ENCODE data around the gene ZFAND6.
"Not testable (repeated sequence)": the region's sequence is repeated elsewhere in the genome, so short reads cannot be mapped to it uniquely, and the experiment has no call there.

The ZFAND6 gene

GRCh38 chr15:80098341-80098740, 38.9 kb downstream of the ZFAND6 start:
- no peak overlapping the region for H3K4me3 ChIP-seq (ENCODE audit: low read depth, low read length)
- no peaks in the 10 kb centered on the region for H3K9me3 ChIP-seq (ENCODE audit: control insufficient read depth, insufficient read depth, low read depth, low read length)
- H3K27ac ChIP-seq (ENCODE audit: low read depth, low read length), result no peak overlapping the region
- H3K9ac ChIP-seq (ENCODE audit: low read length), result no peak overlapping the region
- no peaks in the 10 kb centered on the region for H3K27me3 ChIP-seq (ENCODE audit: control insufficient read depth, insufficient read depth, low read length)
- peaks cover 3% of the 10 kb centered on the region; the same call in 1 of the 2 replicates for H3K4me1 ChIP-seq (ENCODE audit: control insufficient read depth, insufficient read depth, low read length)
- H3K36me3 ChIP-seq (ENCODE audit: control insufficient read depth, insufficient read depth, low read length), result peaks cover 3% of the 10 kb centered on the region; the same call in 1 of the 2 replicates

DNA sequence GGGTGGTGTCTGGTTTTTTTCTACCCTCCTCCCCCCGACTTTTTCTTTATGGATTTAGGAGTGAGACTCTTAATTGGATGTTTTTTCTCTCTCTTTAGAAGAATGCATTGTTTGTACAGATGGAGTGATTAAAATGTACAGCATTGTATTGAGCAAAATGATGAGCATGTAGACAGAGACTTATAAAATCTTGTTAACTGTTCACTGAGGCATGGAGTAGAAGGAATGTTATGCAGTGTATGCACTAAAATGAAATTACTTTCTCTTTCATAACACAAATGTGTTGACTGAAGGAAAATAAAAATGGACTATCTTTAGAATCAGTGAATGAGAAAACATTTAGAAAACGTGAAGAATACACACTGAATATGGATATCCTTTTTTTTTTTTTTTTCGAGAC, 39.8 kb downstream of the ZFAND6 start:
- Histone ChIP-seq H3K4me3 (ENCODE audit: low read depth, low read length) (no peak overlapping the region), H3K27ac (ENCODE audit: low read depth, low read length) (no peak overlapping the region), H3K4me1 (ENCODE audit: control insufficient read depth, insufficient read depth, low read length) (no peaks in the 10 kb centered on the region), H3K36me3 (ENCODE audit: control insufficient read depth, insufficient read depth, low read length) (peaks cover 3% of the 10 kb centered on the region; the same call in 1 of the 2 replicates), H3K9me3 (ENCODE audit: control insufficient read depth, insufficient read depth, low read depth, low read length) (no peaks in the 10 kb centered on the region), H3K27me3 (ENCODE audit: control insufficient read depth, insufficient read depth, low read length) (no peaks in the 10 kb centered on the region), H3K9ac (ENCODE audit: low read length) (no peak overlapping the region)

DNA sequence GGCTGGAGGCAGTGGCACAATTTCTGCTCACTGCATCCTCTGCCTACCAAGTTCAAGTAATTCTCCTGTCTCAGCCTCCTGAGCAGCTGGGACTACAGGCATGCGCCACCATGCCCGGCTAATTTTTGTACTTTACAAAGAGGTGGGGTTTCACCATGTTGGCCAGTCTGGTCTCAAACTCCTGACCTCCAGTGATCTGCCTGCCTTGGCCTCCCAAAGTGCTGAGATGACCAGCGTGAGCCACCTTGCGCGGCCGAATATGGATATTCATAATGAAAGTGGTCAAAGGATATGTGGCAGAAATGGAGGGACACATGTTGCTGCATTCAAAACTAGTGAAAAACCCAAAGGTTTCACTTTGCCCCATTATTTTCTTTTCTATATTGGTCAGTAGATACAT, 40.2 kb downstream of the ZFAND6 start:
- not testable (repeated sequence) for H3K36me3 ChIP-seq (ENCODE audit: control insufficient read depth, insufficient read depth, low read length); H3K9me3 ChIP-seq (ENCODE audit: control insufficient read depth, insufficient read depth, low read depth, low read length); H3K4me3 ChIP-seq (ENCODE audit: low read depth, low read length); H3K27ac ChIP-seq (ENCODE audit: low read depth, low read length); H3K27me3 ChIP-seq (ENCODE audit: control insufficient read depth, insufficient read depth, low read length); H3K9ac ChIP-seq (ENCODE audit: low read length); H3K4me1 ChIP-seq (ENCODE audit: control insufficient read depth, insufficient read depth, low read length)

DNA sequence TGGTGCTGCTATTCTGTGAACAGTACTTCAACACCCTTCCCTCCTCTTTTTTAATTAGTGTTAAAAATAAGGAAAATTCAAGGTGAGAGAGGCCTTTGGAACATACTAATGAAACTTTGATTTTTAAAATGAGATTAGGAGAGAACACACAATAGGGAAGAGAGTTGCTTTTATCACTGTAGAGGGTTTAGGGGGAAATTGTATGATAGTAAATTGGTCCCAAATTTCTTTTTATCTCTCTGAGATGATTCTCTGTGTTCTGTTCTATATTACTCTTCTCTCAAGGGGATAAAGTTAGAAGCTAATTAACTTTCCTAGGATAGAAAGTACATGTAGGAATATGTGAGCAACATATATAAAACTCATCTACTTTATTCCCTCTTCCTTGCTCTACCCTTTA, 40.8 kb downstream of the ZFAND6 start:
- Histone ChIP-seq H3K36me3 (ENCODE audit: control insufficient read depth, insufficient read depth, low read length) (peaks cover 3% of the 10 kb centered on the region; the same call in 1 of the 2 replicates), H3K9me3 (ENCODE audit: control insufficient read depth, insufficient read depth, low read depth, low read length) (no peaks in the 10 kb centered on the region), H3K27ac (ENCODE audit: low read depth, low read length) (no peak overlapping the region), H3K4me1 (ENCODE audit: control insufficient read depth, insufficient read depth, low read length) (no peaks in the 10 kb centered on the region), H3K9ac (ENCODE audit: low read length) (no peak overlapping the region), H3K27me3 (ENCODE audit: control insufficient read depth, insufficient read depth, low read length) (no peaks in the 10 kb centered on the region), H3K4me3 (ENCODE audit: low read depth, low read length) (no peak overlapping the region)

- no peak overlapping the region for H3K4me3 ChIP-seq (ENCODE audit: low read depth, low read length)
- peaks cover 3% of the 10 kb centered on the region; the same call in 1 of the 2 replicates for H3K36me3 ChIP-seq (ENCODE audit: control insufficient read depth, insufficient read depth, low read length)
- no peak overlapping the region for H3K9ac ChIP-seq (ENCODE audit: low read length)
- H3K9me3 ChIP-seq (ENCODE audit: control insufficient read depth, insufficient read depth, low read depth, low read length), result no peaks in the 10 kb centered on the region
- H3K27me3 ChIP-seq (ENCODE audit: control insufficient read depth, insufficient read depth, low read length), result no peaks in the 10 kb centered on the region
- H3K4me1 ChIP-seq (ENCODE audit: control insufficient read depth, insufficient read depth, low read length), result no peaks in the 10 kb centered on the region
- H3K27ac ChIP-seq (ENCODE audit: low read depth, low read length), result no peak overlapping the region
Measured at GRCh38 chr15:80105193-80105592, 45.7 kb downstream of the ZFAND6 start.

- Histone ChIP-seq H3K27me3 (ENCODE audit: control insufficient read depth, insufficient read depth, low read length) (no peaks in the 10 kb centered on the region), H3K36me3 (ENCODE audit: control insufficient read depth, insufficient read depth, low read length) (peaks cover 3% of the 10 kb centered on the region; the same call in 1 of the 2 replicates), H3K9ac (ENCODE audit: low read length) (no peak overlapping the region), H3K4me1 (ENCODE audit: control insufficient read depth, insufficient read depth, low read length) (no peaks in the 10 kb centered on the region; the same call in 1 of the 2 replicates), H3K27ac (ENCODE audit: low read depth, low read length) (no peak overlapping the region), H3K9me3 (ENCODE audit: control insufficient read depth, insufficient read depth, low read depth, low read length) (no peaks in the 10 kb centered on the region), H3K4me3 (ENCODE audit: low read depth, low read length) (no peak overlapping the region)
Measured at GRCh38 chr15:80105595-80105994, 46.1 kb downstream of the ZFAND6 start.

- Histone ChIP-seq H3K9me3 (ENCODE audit: control insufficient read depth, insufficient read depth, low read depth, low read length) (no peaks in the 10 kb centered on the region), H3K4me3 (ENCODE audit: low read depth, low read length) (no peak overlapping the region), H3K36me3 (ENCODE audit: control insufficient read depth, insufficient read depth, low read length) (peaks cover 3% of the 10 kb centered on the region; the same call in 1 of the 2 replicates), H3K27ac (ENCODE audit: low read depth, low read length) (no peak overlapping the region), H3K9ac (ENCODE audit: low read length) (no peak overlapping the region), H3K27me3 (ENCODE audit: control insufficient read depth, insufficient read depth, low read length) (no peaks in the 10 kb centered on the region), H3K4me1 (ENCODE audit: control insufficient read depth, insufficient read depth, low read length) (no peaks in the 10 kb centered on the region; the same call in 1 of the 2 replicates)
Measured at GRCh38 chr15:80106051-80106450, 46.6 kb downstream of the ZFAND6 start.

GRCh38 chr15:80107204-80107603, 47.7 kb downstream of the ZFAND6 start:
- H3K4me1 ChIP-seq (ENCODE audit: control insufficient read depth, insufficient read depth, low read length), result no peaks in the 10 kb centered on the region; the same call in 1 of the 2 replicates
- H3K4me3 ChIP-seq (ENCODE audit: low read depth, low read length), result no peak overlapping the region
- no peak overlapping the region for H3K27ac ChIP-seq (ENCODE audit: low read depth, low read length)
- H3K36me3 ChIP-seq (ENCODE audit: control insufficient read depth, insufficient read depth, low read length), result no peaks in the 10 kb centered on the region; the same call in 1 of the 2 replicates
- H3K9ac ChIP-seq (ENCODE audit: low read length), result no peak overlapping the region
- H3K9me3 ChIP-seq (ENCODE audit: control insufficient read depth, insufficient read depth, low read depth, low read length), result no peaks in the 10 kb centered on the region
- no peaks in the 10 kb centered on the region for H3K27me3 ChIP-seq (ENCODE audit: control insufficient read depth, insufficient read depth, low read length)

DNA sequence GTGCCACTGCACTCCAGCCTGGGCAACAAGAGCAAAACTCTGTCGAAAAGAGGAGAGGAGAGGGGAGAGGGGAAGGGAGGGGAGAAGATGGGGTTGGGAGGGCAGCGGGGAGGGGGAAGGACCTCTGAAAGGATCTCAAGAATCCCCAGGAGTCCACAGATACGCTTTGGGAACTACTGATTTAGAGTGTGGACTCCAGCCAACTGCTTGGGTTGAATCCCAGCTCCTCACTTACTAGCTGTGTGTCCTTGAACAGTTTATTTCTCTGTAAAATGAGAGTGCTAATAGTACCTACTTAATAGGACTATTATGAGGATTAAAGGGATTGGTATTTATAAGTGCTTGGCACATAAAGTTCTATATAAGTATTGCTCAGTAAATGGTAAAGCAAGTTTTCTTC, 48.3 kb downstream of the ZFAND6 start:
- Histone ChIP-seq H3K27ac (ENCODE audit: low read depth, low read length) (no peak overlapping the region), H3K27me3 (ENCODE audit: control insufficient read depth, insufficient read depth, low read length) (no peaks in the 10 kb centered on the region), H3K4me3 (ENCODE audit: low read depth, low read length) (no peak overlapping the region), H3K36me3 (ENCODE audit: control insufficient read depth, insufficient read depth, low read length) (no peaks in the 10 kb centered on the region; the same call in 1 of the 2 replicates), H3K4me1 (ENCODE audit: control insufficient read depth, insufficient read depth, low read length) (no peaks in the 10 kb centered on the region; the same call in 1 of the 2 replicates), H3K9me3 (ENCODE audit: control insufficient read depth, insufficient read depth, low read depth, low read length) (no peaks in the 10 kb centered on the region), H3K9ac (ENCODE audit: low read length) (no peak overlapping the region)

- H3K27me3 ChIP-seq (ENCODE audit: control insufficient read depth, insufficient read depth, low read length), result no peaks in the 10 kb centered on the region
- H3K4me1 ChIP-seq (ENCODE audit: control insufficient read depth, insufficient read depth, low read length), result peaks cover 10% of the 10 kb centered on the region
- H3K9me3 ChIP-seq (ENCODE audit: control insufficient read depth, insufficient read depth, low read depth, low read length), result no peaks in the 10 kb centered on the region
- no peak overlapping the region for H3K27ac ChIP-seq (ENCODE audit: low read depth, low read length)
- no peak overlapping the region for H3K4me3 ChIP-seq (ENCODE audit: low read depth, low read length)
- no peak overlapping the region for H3K9ac ChIP-seq (ENCODE audit: low read length)
- no peaks in the 10 kb centered on the region for H3K36me3 ChIP-seq (ENCODE audit: control insufficient read depth, insufficient read depth, low read length)
Measured at GRCh38 chr15:80109388-80109787, 49.9 kb downstream of the ZFAND6 start.

DNA sequence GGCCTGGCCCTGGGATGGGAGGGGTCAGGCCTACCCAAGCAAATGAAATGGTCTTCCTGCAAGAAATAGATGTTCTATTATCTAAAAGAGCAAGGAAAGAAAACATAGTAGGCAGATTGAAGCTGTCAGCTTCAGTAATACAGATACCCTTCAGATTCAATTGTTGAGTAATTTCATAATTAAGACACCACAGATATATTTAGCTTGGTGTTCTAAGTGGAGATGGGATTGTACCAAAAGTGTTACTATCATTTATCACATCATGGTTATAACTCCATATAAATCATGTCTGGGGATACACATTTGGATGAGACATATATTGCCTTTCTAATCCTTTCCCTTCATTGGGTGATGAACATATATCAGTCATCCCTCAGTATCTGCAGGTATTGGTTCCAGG, 51.4 kb downstream of the ZFAND6 start:
- no peaks in the 10 kb centered on the region for H3K36me3 ChIP-seq (ENCODE audit: control insufficient read depth, insufficient read depth, low read length)
- no peak overlapping the region for H3K27ac ChIP-seq (ENCODE audit: low read depth, low read length)
- no peaks in the 10 kb centered on the region for H3K9me3 ChIP-seq (ENCODE audit: control insufficient read depth, insufficient read depth, low read depth, low read length)
- no peak overlapping the region for H3K4me3 ChIP-seq (ENCODE audit: low read depth, low read length)
- no peaks in the 10 kb centered on the region for H3K27me3 ChIP-seq (ENCODE audit: control insufficient read depth, insufficient read depth, low read length)
- peaks cover 11% of the 10 kb centered on the region for H3K4me1 ChIP-seq (ENCODE audit: control insufficient read depth, insufficient read depth, low read length)
- no peak overlapping the region for H3K9ac ChIP-seq (ENCODE audit: low read length)

- Histone ChIP-seq H3K36me3 (ENCODE audit: control insufficient read depth, insufficient read depth, low read length) (no peaks in the 10 kb centered on the region), H3K9ac (ENCODE audit: low read length) (no peak overlapping the region), H3K27ac (ENCODE audit: low read depth, low read length) (no peak overlapping the region), H3K9me3 (ENCODE audit: control insufficient read depth, insufficient read depth, low read depth, low read length) (no peaks in the 10 kb centered on the region), H3K4me3 (ENCODE audit: low read depth, low read length) (no peak overlapping the region), H3K4me1 (ENCODE audit: control insufficient read depth, insufficient read depth, low read length) (peaks cover 11% of the 10 kb centered on the region), H3K27me3 (ENCODE audit: control insufficient read depth, insufficient read depth, low read length) (no peaks in the 10 kb centered on the region)
Measured at GRCh38 chr15:80114114-80114513, 54.6 kb downstream of the ZFAND6 start.
